Endothelial cell of umbilical vein (primary cell): Measurements from ENCODE around the gene SLC35E2B. TPM values are rescaled to one million over a fixed set of nuclear protein-coding genes. Genes with fewer than 3 reads are reported as not detected.

Experiments used
- BruUV-seq: library from RNA; stranded (reverse); fragments of 400-500 nt; replicated peaks from 2 replicates; lab custom pipeline; 2021; lab: Mats Ljungman, UMichigan
- CTCF ChIA-PET: fragments of 300-600, 350-600 bp; sonication (Branson Sonifier 250); formaldehyde crosslinking; loops from one replicate; lab custom pipeline; 2021; ENCODE audit warnings: antibody characterized with exemption, inconsistent platforms; lab: Charles Lee
- POLR2A ChIA-PET: fragments of 300-600, 350-600 bp; sonication (Branson Sonifier 250); formaldehyde crosslinking; loops from one replicate; lab custom pipeline; 2021; ENCODE audit warnings: antibody characterized with exemption, inconsistent platforms; lab: Charles Lee
- DNase-seq: peaks from one replicate; pipeline ENCODE4 v3.0.0-alpha.2; 2011; ENCODE audit warnings: low read depth, low spot score
- FAIRE-seq: peaks from 2 replicates; lab custom pipeline; 2011; peaks lifted over from hg19 to GRCh38; lab: Jason Lieb, UNC
- H2AFZ ChIP-seq: 2 replicates; pipeline ENCODE4 v1.6.0; 2012; ENCODE audit warnings: low read depth, low read length, control low read depth, inconsistent platforms
- H3K27ac ChIP-seq: 2 replicates; pipeline ENCODE4 v1.5.1; 2011; ENCODE audit warnings: low read depth, mild to moderate bottlenecking, control low read depth, low read length, moderate library complexity; ENCODE audit not compliant: insufficient read depth
- H3K27me3 ChIP-seq, 2 experiments: 2 replicates each; pipeline versions ENCODE4 v1.6.0 to v1.6.1; 2011; ENCODE audit warnings: low read length in 2 of 2, mixed read lengths in 1 of 2; ENCODE audit not compliant: control insufficient read depth in 2 of 2, insufficient read depth in 2 of 2
- H3K36me3 ChIP-seq, 2 experiments: 2 replicates in 1 of 2; 3 replicates in 1 of 2; pipeline ENCODE4 v1.5.1; 2011; ENCODE audit warnings: low read length in 2 of 2, mild to moderate bottlenecking in 1 of 2, moderate library complexity in 1 of 2; ENCODE audit not compliant: control insufficient read depth in 2 of 2, insufficient read depth in 2 of 2; ENCODE audit errors: extremely low read depth in 1 of 2
- H3K4me1 ChIP-seq: 3 replicates; pipeline ENCODE4 v1.5.1; 2011; ENCODE audit warnings: mild to moderate bottlenecking, low read length; ENCODE audit not compliant: control insufficient read depth, insufficient read depth; ENCODE audit errors: extremely low read depth
- H3K4me2 ChIP-seq: 2 replicates; pipeline ENCODE4 v1.6.1; 2011; ENCODE audit warnings: low read length, control low read depth, mixed read lengths; ENCODE audit not compliant: insufficient read depth
- H3K4me3 ChIP-seq, 3 experiments: fragments of 200-600 bp in 1 of 3; sonication (generic), shearing (Covaris generic) in 1 of 3; replicated peaks in 1 of 3; 2 replicates each; pipeline ENCODE4 v1.5.1; 2011 to 2016; ENCODE audit warnings: control low read depth in 3 of 3, low read length in 3 of 3, mild to moderate bottlenecking in 2 of 3, inconsistent platforms in 1 of 3, low read depth in 1 of 3, moderate library complexity in 1 of 3; ENCODE audit not compliant: insufficient read depth in 1 of 3
- H3K79me2 ChIP-seq: 2 replicates; pipeline ENCODE4 v1.6.0; 2012; ENCODE audit warnings: low read length, inconsistent platforms; ENCODE audit not compliant: control insufficient read depth, insufficient read depth
- H3K9ac ChIP-seq: replicated peaks from 2 replicates; pipeline ENCODE3; 2011; ENCODE audit warnings: low read length, control low read depth; ENCODE audit not compliant: insufficient read depth; ENCODE audit errors: extremely low read depth
- H3K9me1 ChIP-seq: replicated peaks from 3 replicates; pipeline ENCODE4 v1.6.0; 2011; ENCODE audit warnings: mild to moderate bottlenecking, low read length; ENCODE audit not compliant: control insufficient read depth, insufficient read depth; ENCODE audit errors: extremely low read depth
- H3K9me3 ChIP-seq: replicated peaks from 2 replicates; pipeline ENCODE4 v1.5.1; 2012; ENCODE audit warnings: low read length, inconsistent platforms; ENCODE audit not compliant: control insufficient read depth, insufficient read depth
- H4K20me1 ChIP-seq: replicated peaks from 2 replicates; pipeline ENCODE3; 2011; ENCODE audit warnings: mild to moderate bottlenecking, low read length; ENCODE audit not compliant: control insufficient read depth, insufficient read depth; ENCODE audit errors: extremely low read depth
- GATA2 ChIP-seq: IDR thresholded peaks from 2 replicates; pipeline ENCODE4 v1.7.0; 2011; ENCODE audit warnings: low read depth, mild to moderate bottlenecking, moderate library complexity, mixed read lengths, low read length; ENCODE audit not compliant: insufficient read length, insufficient read depth
- JUN ChIP-seq: IDR thresholded peaks from 2 replicates; pipeline ENCODE4 v1.6.1; 2011; ENCODE audit warnings: borderline replicate concordance, low read depth; ENCODE audit not compliant: insufficient read length, insufficient read depth
- MYC ChIP-seq: IDR thresholded peaks from one replicate; pipeline ENCODE4 v1.6.1; 2011; ENCODE audit warnings: mild to moderate bottlenecking, low read depth, low read length
- POLR2A ChIP-seq: IDR thresholded peaks from 2 replicates; pipeline ENCODE4 v1.6.1; 2012; ENCODE audit warnings: low read depth, mild to moderate bottlenecking, control low read depth, low read length
- POLR2AphosphoS5 ChIP-seq: IDR thresholded peaks from 2 replicates; pipeline ENCODE4 v1.6.1; 2012; ENCODE audit warnings: low read depth, mild to moderate bottlenecking, control low read depth, low read length, moderate library complexity; ENCODE audit not compliant: insufficient read depth
- dilution Hi-C: fragments of 300-500 bp; cut with MboI; formaldehyde crosslinking; loops from one replicate; pipeline ENCODE4 v1.15.0; 2019; ENCODE audit warnings: low sequenced_read_pairs; ENCODE audit not compliant: extremely low pct_ligation_motif_present
- intact Hi-C: fragments of 100-400 bp; cut with micrococcal nuclease; formaldehyde crosslinking; loops from one replicate; pipeline ENCODE4 v1.10.0; 2022
- polyA plus RNA-seq, 4 experiments: library from polyadenylated mRNA; depleted of rRNA in 3 of 4; stranded (reverse) in 3 of 4; unstranded in 1 of 4; fragments of >200 nt; gene quantifications; 2 replicates each; pipeline versions ENCODE4 v1.2.1 to v1.2.3, GENCODE V29; 2011 to 2012; ENCODE audit warnings: missing spikeins in 1 of 4
- total RNA-seq: library from RNA; stranded (reverse); gene quantifications from 2 replicates; pipeline ENCODE4 v1.2.3, GENCODE V29; 2021
- TF ChIP-seq, protein P1 (sequence below): IDR thresholded peaks from 2 replicates; pipeline ENCODE4 v1.6.1; 2011; ENCODE audit not compliant: insufficient read depth, insufficient read length
- TF ChIP-seq, protein P2 (sequence below), 2 donors: IDR thresholded peaks; 1 replicate in 1 of 2; 2 replicates in 1 of 2; pipeline ENCODE4 v1.5.1; 2011; ENCODE audit warnings: low read length in 2 of 2, mild to moderate bottlenecking in 2 of 2, moderate library complexity in 2 of 2, control low read depth in 1 of 2, inconsistent platforms in 1 of 2, low read depth in 1 of 2; ENCODE audit not compliant: insufficient read depth in 1 of 2; ENCODE audit errors: extremely low read depth in 1 of 2

SLC35E2B gene
- total and polyA plus RNA-seq, 2 donors (not counting 3 experiments of a cell fraction or from before 2014, with no cell fraction given) = 28.0 to 51.2 TPM

GRCh38 chr1:1615256-1616044, 77.1 kb downstream of the SLC35E2B start, which contains the start of gene MIB2:
TSS of gene MIB2 (plus strand) at chr1:1615500. CDS start at chr1:1623453, 7,953 bp downstream.
- Histone ChIP-seq H3K9ac (peak within 1 kb of the TSS; percentile 100), H3K27me3 (no peaks in the 10 kb centered on the region), H3K4me2 (peak within 1 kb of the TSS; percentile 75), H3K4me3 (peak within 1 kb of the TSS; percentile 68 to 99 (median 74)), H4K20me1 (no peaks in the 10 kb centered on the region), H3K9me1 (no peaks in the 10 kb centered on the region), H3K9me3 (no peaks in the 10 kb centered on the region), H3K27ac (peak within 1 kb of the TSS; percentile 99), H3K4me1 (peaks cover 16% of the 10 kb centered on the region), H2AFZ (peak within 1 kb of the TSS; percentile 90), H3K79me2 (peaks cover 3% of the 10 kb centered on the region), H3K36me3 (peaks cover 0 to 2% of the 10 kb centered on the region in 2 experiments)
- intact Hi-C loops = loop anchor here (1.0 to 5.0 kb wide), 2 partner anchors 41 to 103 kb away; partner anchors contain the start of genes ATAD3A and SSU72
- FAIRE-seq = peak; percentile 93
- ChIA-PET POLR2A (interaction anchor here (0.6 kb wide), 1 partner anchor 342 kb away, joined by 5 read pairs; the partner anchor contains the start of gene UBE2J2), CTCF (interaction anchor here (1.1 to 1.8 kb wide), 3 partner anchors 10 to 110 kb away, joined by 4 to 6 read pairs (median 4); no protein-coding TSS in a partner anchor)
- BruUV-seq = no TSS peak
- TF ChIP-seq MYC (no peak), POLR2A (peak; percentile 75), POLR2AphosphoS5 (peak; percentile 80), JUN (no peak), GATA2 (no peak)
- TF ChIP-seq, protein P1, sequence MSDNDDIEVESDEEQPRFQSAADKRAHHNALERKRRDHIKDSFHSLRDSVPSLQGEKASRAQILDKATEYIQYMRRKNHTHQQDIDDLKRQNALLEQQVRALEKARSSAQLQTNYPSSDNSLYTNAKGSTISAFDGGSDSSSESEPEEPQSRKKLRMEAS = peak; percentile 51
- TF ChIP-seq, protein P2, sequence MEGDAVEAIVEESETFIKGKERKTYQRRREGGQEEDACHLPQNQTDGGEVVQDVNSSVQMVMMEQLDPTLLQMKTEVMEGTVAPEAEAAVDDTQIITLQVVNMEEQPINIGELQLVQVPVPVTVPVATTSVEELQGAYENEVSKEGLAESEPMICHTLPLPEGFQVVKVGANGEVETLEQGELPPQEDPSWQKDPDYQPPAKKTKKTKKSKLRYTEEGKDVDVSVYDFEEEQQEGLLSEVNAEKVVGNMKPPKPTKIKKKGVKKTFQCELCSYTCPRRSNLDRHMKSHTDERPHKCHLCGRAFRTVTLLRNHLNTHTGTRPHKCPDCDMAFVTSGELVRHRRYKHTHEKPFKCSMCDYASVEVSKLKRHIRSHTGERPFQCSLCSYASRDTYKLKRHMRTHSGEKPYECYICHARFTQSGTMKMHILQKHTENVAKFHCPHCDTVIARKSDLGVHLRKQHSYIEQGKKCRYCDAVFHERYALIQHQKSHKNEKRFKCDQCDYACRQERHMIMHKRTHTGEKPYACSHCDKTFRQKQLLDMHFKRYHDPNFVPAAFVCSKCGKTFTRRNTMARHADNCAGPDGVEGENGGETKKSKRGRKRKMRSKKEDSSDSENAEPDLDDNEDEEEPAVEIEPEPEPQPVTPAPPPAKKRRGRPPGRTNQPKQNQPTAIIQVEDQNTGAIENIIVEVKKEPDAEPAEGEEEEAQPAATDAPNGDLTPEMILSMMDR (IDR thresholded peaks at IDR 0.05; ENCODE audit: extremely low read depth in 1 of 2, insufficient read depth in 1 of 2, low read depth in 1 of 2, low read length in 2 of 2) = no peak
- peak; percentile 95 for DNase-seq
- dilution Hi-C loops = no loop called here
